Forelimb muscle (tissue), 1 donor: ENCODE measurements around the gene AZIN2. TPM values are rescaled to one million over a fixed set of nuclear protein-coding genes. Genes with fewer than 3 reads are reported as not detected.
A peak's percentile ranks its signal among the peaks of the same experiment; 100 is the strongest.
"Not testable (repeated sequence)": the region's sequence is repeated elsewhere in the genome, so short reads cannot be mapped to it uniquely, and the experiment has no call there.

Experiments used
- DNase-seq: peaks from one replicate; pipeline ENCODE4 v3.0.0-alpha.2; 2013; ENCODE audit warnings: low read depth
- polyA plus RNA-seq: library from polyadenylated mRNA; unstranded; fragments of 120-200 nt; gene quantifications from one replicate; pipeline ENCODE4 v1.2.1, GENCODE V29; 2013; ENCODE audit not compliant: insufficient read length

The AZIN2 gene
- polyA plus RNA-seq: 3.4 TPM

GRCh38 chr1:33080885-33081553 is at the start of gene AZIN2:
Gene AZIN2, plus strand, starts transcription at chr1:33081153. Its CDS starts 1,097 bp downstream, at chr1:33082250.
- DNase-seq: peak; percentile 72

GRCh38 chr1:33031506-33031905 is 49.4 kb upstream of the AZIN2 start:
- DNase-seq: no peak

- DNase-seq: no peak
These were observed 48.7 kb upstream of the AZIN2 start for GRCh38 chr1:33032126-33032869.

GRCh38 chr1:33036051-33036525 is 44.9 kb upstream of the AZIN2 start:
- no peak for DNase-seq

- peak; percentile 91 for DNase-seq
These were observed 44.1 kb upstream of the AZIN2 start, which contains the start of gene AK2 for GRCh38 chr1:33036526-33037503. Gene AK2, minus strand, starts transcription at chr1:33036883. Its CDS starts 55 bp downstream, at chr1:33036828.

- no peak for DNase-seq
These were observed 41.1 kb upstream of the AZIN2 start for GRCh38 chr1:33039840-33040239.

GRCh38 chr1:33041026-33041425 is 39.9 kb upstream of the AZIN2 start:
- DNase-seq: no peak

- no peak for DNase-seq
These were observed 38.1 kb upstream of the AZIN2 start for GRCh38 chr1:33042831-33043230.

GRCh38 chr1:33043267-33044092 is 37.5 kb upstream of the AZIN2 start:
- DNase-seq: no peak

GRCh38 chr1:33045246-33045645 is 35.7 kb upstream of the AZIN2 start:
- DNase-seq: no peak

GRCh38 chr1:33045814-33046213 is 35.1 kb upstream of the AZIN2 start:
- DNase-seq: no peak

- DNase-seq: not testable (repeated sequence)
These were observed 34.7 kb upstream of the AZIN2 start for GRCh38 chr1:33046234-33046633.

- DNase-seq: no peak
These were observed 33.7 kb upstream of the AZIN2 start for GRCh38 chr1:33047290-33047689.

- no peak for DNase-seq
These were observed 33.1 kb upstream of the AZIN2 start for GRCh38 chr1:33047839-33048305.

- DNase-seq: no peak
These were observed 32.5 kb upstream of the AZIN2 start for GRCh38 chr1:33048426-33048825.

GRCh38 chr1:33049371-33049770 is 31.6 kb upstream of the AZIN2 start:
- DNase-seq: no peak

- no peak for DNase-seq
These were observed 30.5 kb upstream of the AZIN2 start for GRCh38 chr1:33050221-33051076.

- DNase-seq: peak; percentile 62
These were observed 25.5 kb upstream of the AZIN2 start for GRCh38 chr1:33055210-33056008.

- DNase-seq: no peak
These were observed 24.5 kb upstream of the AZIN2 start for GRCh38 chr1:33056426-33056825.
